Neural crest cell (in vitro differentiated cells): Measurements from ENCODE around the gene RASL10A. TPM values are rescaled to one million over a fixed set of nuclear protein-coding genes. Genes with fewer than 3 reads are reported as not detected.

Source experiments
- DNase-seq: peaks from one replicate; pipeline ENCODE4 v3.0.0; 2021; ENCODE audit warnings: low read depth, mixed read lengths, low spot score
- H3K27ac Mint-ChIP-seq: one replicate; pipeline ENCODE4 v1.8.0; 2021; ENCODE audit warnings: mild to moderate bottlenecking, mixed read lengths; ENCODE audit not compliant: unreplicated experiment
- H3K27me3 Mint-ChIP-seq: 2 replicates; pipeline ENCODE4 v1.8.0; 2021; ENCODE audit warnings: low read depth, mild to moderate bottlenecking, mixed read lengths
- H3K36me3 Mint-ChIP-seq: 2 replicates; pipeline ENCODE4 v1.8.0; 2021; ENCODE audit warnings: low read depth, mild to moderate bottlenecking, mixed read lengths
- H3K4me1 Mint-ChIP-seq: 2 replicates; pipeline ENCODE4 v1.8.0; 2021; ENCODE audit warnings: mixed read lengths
- H3K4me3 Mint-ChIP-seq: one replicate; pipeline ENCODE4 v1.8.0; 2021; ENCODE audit warnings: mild to moderate bottlenecking, mixed read lengths
- H3K9me3 Mint-ChIP-seq: 2 replicates; pipeline ENCODE4 v1.8.0; 2021; ENCODE audit warnings: mixed read lengths
- total RNA-seq: library from RNA; stranded (reverse); gene quantifications from 2 replicates; pipeline ENCODE4 v1.2.1, GENCODE V29; 2021
- TF ChIP-seq, protein P1 (sequence below): fragments of 200-600 bp; sonication (generic); conservative IDR thresholded peaks from 2 replicates; pipeline ENCODE4 v1.5.0; 2021; ENCODE audit warnings: antibody characterized with exemption, mild to moderate bottlenecking

The RASL10A gene
- total RNA-seq, 1 donor from 2014 or later = 0.63 TPM

DNA sequence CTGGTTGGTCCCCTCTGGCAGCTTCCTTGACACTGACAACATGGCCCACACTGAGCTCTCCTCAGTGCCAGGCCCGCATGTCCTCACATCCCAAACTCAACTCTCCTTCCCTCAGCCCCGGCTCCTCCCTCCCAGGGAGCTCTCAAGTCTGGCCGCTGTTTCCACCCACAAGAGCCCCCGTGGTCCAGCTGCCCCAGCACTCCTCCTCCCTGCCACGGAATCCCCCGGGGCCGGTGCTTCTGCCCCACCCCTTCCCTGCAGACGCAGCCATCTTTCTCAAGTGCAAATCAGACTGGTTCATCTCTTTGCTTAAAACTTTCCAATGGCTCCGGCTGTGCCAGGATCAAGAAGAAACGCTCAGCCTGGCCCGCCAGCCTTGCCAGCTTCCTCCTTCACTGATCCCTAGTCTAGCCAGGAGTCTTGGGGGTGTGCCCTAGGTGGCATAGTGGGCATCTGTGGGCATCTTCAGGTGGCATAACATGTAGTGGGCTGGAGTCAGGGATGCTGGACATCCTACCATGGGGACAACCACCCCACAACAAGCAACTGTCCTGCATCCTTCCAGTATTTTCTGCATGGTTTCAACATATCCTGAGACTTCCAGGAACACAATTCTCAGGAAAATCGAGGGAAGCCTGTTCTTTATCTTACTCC, 22.3 kb upstream of the RASL10A start:
- Mint-ChIP-seq H3K27ac (no peak overlapping the region), H3K4me3 (no peak overlapping the region)

DNA sequence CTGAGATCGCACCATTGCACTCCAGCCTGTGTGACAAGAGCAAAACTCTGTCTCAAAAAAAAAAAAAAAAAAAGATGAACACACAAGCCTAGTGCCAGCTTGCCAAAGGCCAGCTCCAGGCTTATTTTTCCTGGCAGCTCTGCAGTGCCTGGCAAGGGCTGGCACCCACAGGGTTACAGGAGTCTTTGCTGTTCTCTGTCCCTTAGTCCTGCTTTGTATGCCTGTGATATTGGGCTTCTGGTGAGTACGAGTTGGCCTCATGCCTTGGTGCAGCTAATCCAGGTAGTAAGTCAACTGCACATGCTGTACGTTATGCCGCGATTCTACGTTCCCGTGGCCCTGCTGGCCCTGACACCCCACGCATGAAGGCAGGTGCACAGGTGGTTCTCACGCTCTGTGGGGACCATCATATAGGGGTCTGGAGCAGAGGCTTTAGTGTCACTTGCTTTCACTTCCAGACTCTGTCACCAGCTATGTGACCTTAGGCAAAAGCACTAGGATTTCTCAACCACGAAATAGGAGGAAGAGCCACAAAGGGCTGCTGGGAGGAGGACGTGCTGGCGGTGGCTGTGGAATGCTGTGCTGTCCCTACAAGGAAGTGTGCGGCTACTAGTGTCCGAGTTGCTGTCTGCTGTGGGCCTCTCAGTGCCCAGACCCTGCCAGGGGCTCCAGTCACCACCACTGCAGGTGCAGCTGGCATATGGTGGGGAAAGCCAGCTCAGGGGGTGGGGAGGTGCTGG, 21.4 kb upstream of the RASL10A start:
- DNase-seq = no peak
- TF ChIP-seq, protein P1, sequence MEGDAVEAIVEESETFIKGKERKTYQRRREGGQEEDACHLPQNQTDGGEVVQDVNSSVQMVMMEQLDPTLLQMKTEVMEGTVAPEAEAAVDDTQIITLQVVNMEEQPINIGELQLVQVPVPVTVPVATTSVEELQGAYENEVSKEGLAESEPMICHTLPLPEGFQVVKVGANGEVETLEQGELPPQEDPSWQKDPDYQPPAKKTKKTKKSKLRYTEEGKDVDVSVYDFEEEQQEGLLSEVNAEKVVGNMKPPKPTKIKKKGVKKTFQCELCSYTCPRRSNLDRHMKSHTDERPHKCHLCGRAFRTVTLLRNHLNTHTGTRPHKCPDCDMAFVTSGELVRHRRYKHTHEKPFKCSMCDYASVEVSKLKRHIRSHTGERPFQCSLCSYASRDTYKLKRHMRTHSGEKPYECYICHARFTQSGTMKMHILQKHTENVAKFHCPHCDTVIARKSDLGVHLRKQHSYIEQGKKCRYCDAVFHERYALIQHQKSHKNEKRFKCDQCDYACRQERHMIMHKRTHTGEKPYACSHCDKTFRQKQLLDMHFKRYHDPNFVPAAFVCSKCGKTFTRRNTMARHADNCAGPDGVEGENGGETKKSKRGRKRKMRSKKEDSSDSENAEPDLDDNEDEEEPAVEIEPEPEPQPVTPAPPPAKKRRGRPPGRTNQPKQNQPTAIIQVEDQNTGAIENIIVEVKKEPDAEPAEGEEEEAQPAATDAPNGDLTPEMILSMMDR = no peak
- Mint-ChIP-seq H3K9me3 (no peaks in the 10 kb centered on the region), H3K36me3 (peaks cover 4% of the 10 kb centered on the region), H3K4me3 (no peak overlapping the region), H3K27me3 (no peaks in the 10 kb centered on the region), H3K4me1 (peaks cover 6% of the 10 kb centered on the region), H3K27ac (peak overlapping the region; percentile 47)

More for the DNA sequence above, 22.3 kb upstream of the RASL10A start:
- Mint-ChIP-seq H3K9me3 (no peaks in the 10 kb centered on the region), H3K27me3 (no peaks in the 10 kb centered on the region), H3K36me3 (peaks cover 4% of the 10 kb centered on the region), H3K4me1 (no peaks in the 10 kb centered on the region)
- no peak for DNase-seq
- TF ChIP-seq, protein P1 = no peak

DNA sequence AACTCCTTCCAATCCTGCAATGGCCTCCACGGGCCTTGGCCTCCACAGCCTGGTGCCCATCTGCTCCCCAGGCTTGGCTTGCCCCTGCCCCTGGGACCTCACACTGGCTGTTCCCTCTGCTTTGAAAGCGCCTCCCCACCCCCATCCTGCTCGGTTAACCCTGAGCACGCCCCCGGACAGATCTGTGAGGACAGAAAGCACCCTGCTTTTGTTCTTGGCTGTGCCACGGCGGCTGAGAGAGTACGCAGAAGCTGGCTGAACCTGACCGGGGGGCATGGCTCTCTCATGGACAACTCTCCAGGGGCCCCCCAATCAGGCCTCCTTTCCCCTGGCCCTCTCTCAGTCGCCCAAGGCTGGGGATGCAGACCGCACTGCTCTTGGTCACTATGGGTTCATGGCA, 20.2 kb upstream of the RASL10A start:
- H3K27me3 Mint-ChIP-seq = no peaks in the 10 kb centered on the region
- H3K4me1 Mint-ChIP-seq = peaks cover 10% of the 10 kb centered on the region
- H3K4me3 Mint-ChIP-seq = no peak overlapping the region
- H3K27ac Mint-ChIP-seq = peak overlapping the region; percentile 5
- DNase-seq = no peak
- H3K36me3 Mint-ChIP-seq = peaks cover 4% of the 10 kb centered on the region
- TF ChIP-seq, protein P1 = no peak
- no peaks in the 10 kb centered on the region for H3K9me3 Mint-ChIP-seq

DNA sequence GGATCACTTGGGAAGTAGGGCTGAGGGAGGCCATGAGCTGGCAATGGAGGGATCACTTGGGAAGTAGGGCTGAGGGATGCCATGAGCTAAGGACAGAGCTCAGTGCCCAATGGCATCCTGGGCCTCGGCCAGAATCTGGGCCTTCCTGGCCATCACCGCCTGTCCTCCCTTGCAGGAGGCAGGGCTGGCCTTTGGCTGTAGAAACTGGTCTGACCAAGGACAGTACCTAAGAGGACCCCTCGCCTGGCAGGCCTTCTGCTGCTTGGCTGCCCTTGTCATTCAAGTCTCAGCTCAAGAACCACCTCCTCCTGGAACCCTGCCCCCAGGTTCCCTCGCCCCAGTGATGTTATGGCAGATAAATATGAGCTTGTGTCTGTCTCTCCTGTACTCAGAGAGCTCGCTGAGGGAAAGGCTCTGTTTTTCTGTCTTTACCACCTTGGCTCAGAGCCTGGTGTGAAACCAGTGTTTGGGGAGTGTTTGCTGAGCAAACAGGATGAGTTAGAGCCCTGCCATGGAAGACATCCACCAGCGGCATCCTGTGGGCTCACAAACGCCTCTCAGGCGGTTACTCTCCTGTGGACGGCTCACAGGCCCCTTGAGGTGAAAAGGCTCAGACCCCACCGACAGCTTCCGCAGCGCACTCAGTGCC, 19.3 kb upstream of the RASL10A start:
- TF ChIP-seq, protein P1 = no peak
- Mint-ChIP-seq H3K9me3 (no peaks in the 10 kb centered on the region), H3K4me3 (no peak overlapping the region), H3K27me3 (no peaks in the 10 kb centered on the region), H3K36me3 (peaks cover 4% of the 10 kb centered on the region), H3K27ac (no peak overlapping the region), H3K4me1 (peaks cover 13% of the 10 kb centered on the region)
- DNase-seq = no peak

DNA sequence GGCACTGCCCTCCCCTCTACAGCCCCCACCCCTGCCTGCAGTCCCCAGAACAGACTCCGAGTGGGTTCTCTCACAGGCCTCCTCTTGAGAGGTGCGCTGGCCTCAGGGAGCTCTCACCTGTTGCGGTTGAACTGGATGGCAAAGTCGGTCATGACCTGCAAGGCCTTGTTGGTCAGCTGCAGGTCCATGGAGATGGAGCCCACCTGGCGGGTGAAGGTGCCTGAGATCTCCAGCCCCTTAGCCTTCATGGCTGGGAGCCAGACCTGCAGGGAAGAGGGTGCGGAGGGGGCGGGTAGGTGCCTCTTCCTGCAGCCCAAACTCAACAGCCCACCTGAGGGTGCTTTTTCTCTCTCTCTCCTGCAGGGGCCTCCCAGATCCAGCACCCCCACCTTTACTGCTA, 18.7 kb upstream of the RASL10A start:
- H3K27me3 Mint-ChIP-seq = no peaks in the 10 kb centered on the region
- peaks cover 17% of the 10 kb centered on the region for H3K4me1 Mint-ChIP-seq
- no peak for DNase-seq
- no peak overlapping the region for H3K4me3 Mint-ChIP-seq
- no peak overlapping the region for H3K27ac Mint-ChIP-seq
- no peaks in the 10 kb centered on the region for H3K9me3 Mint-ChIP-seq
- TF ChIP-seq, protein P1 = no peak
- peaks cover 4% of the 10 kb centered on the region for H3K36me3 Mint-ChIP-seq
